ENCODE data around the gene ALDH1B1.
"Not testable (repeated sequence)": the region's sequence is repeated elsewhere in the genome, so short reads cannot be mapped to it uniquely, and the experiment has no call there.

ALDH1B1 gene

GRCh38 chr9:38375572-38375963 lies 16.9 kb upstream of the ALDH1B1 start:
- no peak for DNase-seq (ENCODE audit: low read depth, low spot score)
- no peaks in the 10 kb centered on the region for H3K9me3 ChIP-seq (ENCODE audit: control insufficient read depth, insufficient read depth, low read length)
- no peaks in the 10 kb centered on the region for H3K36me3 ChIP-seq (ENCODE audit: control insufficient read depth, insufficient read depth, low read length)
- WGBS (ENCODE audit: insufficient coverage, insufficient read length): no CpG with 5 or more reads among the region's 10 CpGs
- H3K4me1 ChIP-seq (ENCODE audit: control insufficient read depth, insufficient read depth, low read length): no peaks in the 10 kb centered on the region
- no peaks in the 10 kb centered on the region for H3K27me3 ChIP-seq (ENCODE audit: control insufficient read depth, insufficient read depth, low read length)
- H3K4me3 ChIP-seq (ENCODE audit: low read length): no peak overlapping the region
- no peak overlapping the region for H3K27ac ChIP-seq (ENCODE audit: low read length)

GRCh38 chr9:38376021-38376670 lies 16.4 kb upstream of the ALDH1B1 start:
- WGBS (ENCODE audit: insufficient coverage, insufficient read length): no CpG with 5 or more reads among the region's 9 CpGs

GRCh38 chr9:38377336-38378083 lies 15.0 kb upstream of the ALDH1B1 start:
- DNase-seq (ENCODE audit: low read depth, low spot score); H3K9me3 ChIP-seq (ENCODE audit: control insufficient read depth, insufficient read depth, low read length); H3K4me3 ChIP-seq (ENCODE audit: low read length); H3K27me3 ChIP-seq (ENCODE audit: control insufficient read depth, insufficient read depth, low read length); H3K36me3 ChIP-seq (ENCODE audit: control insufficient read depth, insufficient read depth, low read length); H3K4me1 ChIP-seq (ENCODE audit: control insufficient read depth, insufficient read depth, low read length); H3K27ac ChIP-seq (ENCODE audit: low read length): not testable (repeated sequence)
- WGBS (ENCODE audit: insufficient coverage, insufficient read length): no CpG with 5 or more reads among the region's 42 CpGs

More at GRCh38 chr9:38376021-38376670, 16.4 kb upstream of the ALDH1B1 start:
- no peak overlapping the region for H3K4me3 ChIP-seq (ENCODE audit: low read length)
- H3K27ac ChIP-seq (ENCODE audit: low read length): no peak overlapping the region
- H3K27me3 ChIP-seq (ENCODE audit: control insufficient read depth, insufficient read depth, low read length): no peaks in the 10 kb centered on the region
- H3K9me3 ChIP-seq (ENCODE audit: control insufficient read depth, insufficient read depth, low read length): no peaks in the 10 kb centered on the region
- H3K4me1 ChIP-seq (ENCODE audit: control insufficient read depth, insufficient read depth, low read length): no peaks in the 10 kb centered on the region
- H3K36me3 ChIP-seq (ENCODE audit: control insufficient read depth, insufficient read depth, low read length): no peaks in the 10 kb centered on the region
- no peak for DNase-seq (ENCODE audit: low read depth, low spot score)

- Histone ChIP-seq H3K36me3 (ENCODE audit: control insufficient read depth, insufficient read depth, low read length) (no peaks in the 10 kb centered on the region), H3K27ac (ENCODE audit: low read length) (no peak overlapping the region), H3K9me3 (ENCODE audit: control insufficient read depth, insufficient read depth, low read length) (no peaks in the 10 kb centered on the region), H3K4me3 (ENCODE audit: low read length) (no peak overlapping the region), H3K4me1 (ENCODE audit: control insufficient read depth, insufficient read depth, low read length) (0 out of 2 replicates have a peak, but pooled peaks cover 1% of the 10 kb centered on the region), H3K27me3 (ENCODE audit: control insufficient read depth, insufficient read depth, low read length) (no peaks in the 10 kb centered on the region)
- DNase-seq (ENCODE audit: low read depth, low spot score): no peak
- no CpG with 5 or more reads among the region's 6 CpGs for WGBS (ENCODE audit: insufficient coverage, insufficient read length)
These were observed 12.2 kb upstream of the ALDH1B1 start for GRCh38 chr9:38380230-38380871.

- no peaks in the 10 kb centered on the region for H3K36me3 ChIP-seq (ENCODE audit: control insufficient read depth, insufficient read depth, low read length)
- H3K9me3 ChIP-seq (ENCODE audit: control insufficient read depth, insufficient read depth, low read length): no peaks in the 10 kb centered on the region
- 0 out of 2 replicates have a peak, but pooled peaks cover 1% of the 10 kb centered on the region for H3K4me1 ChIP-seq (ENCODE audit: control insufficient read depth, insufficient read depth, low read length)
- no CpG with 5 or more reads among the region's 8 CpGs for WGBS (ENCODE audit: insufficient coverage, insufficient read length)
- no peak overlapping the region for H3K27ac ChIP-seq (ENCODE audit: low read length)
- no peaks in the 10 kb centered on the region for H3K27me3 ChIP-seq (ENCODE audit: control insufficient read depth, insufficient read depth, low read length)
- H3K4me3 ChIP-seq (ENCODE audit: low read length): no peak overlapping the region
- DNase-seq (ENCODE audit: low read depth, low spot score): no peak
These were observed 11.5 kb upstream of the ALDH1B1 start for GRCh38 chr9:38380872-38381534.

GRCh38 chr9:38382141-38382540 lies 10.4 kb upstream of the ALDH1B1 start:
- H3K4me1 ChIP-seq (ENCODE audit: control insufficient read depth, insufficient read depth, low read length): 0 out of 2 replicates have a peak, but pooled peaks cover 1% of the 10 kb centered on the region
- no peaks in the 10 kb centered on the region for H3K9me3 ChIP-seq (ENCODE audit: control insufficient read depth, insufficient read depth, low read length)
- no peak overlapping the region for H3K27ac ChIP-seq (ENCODE audit: low read length)
- H3K36me3 ChIP-seq (ENCODE audit: control insufficient read depth, insufficient read depth, low read length): no peaks in the 10 kb centered on the region
- DNase-seq (ENCODE audit: low read depth, low spot score): no peak
- WGBS (ENCODE audit: insufficient coverage, insufficient read length): no CpG with 5 or more reads among the region's 8 CpGs
- no peak overlapping the region for H3K4me3 ChIP-seq (ENCODE audit: low read length)
- H3K27me3 ChIP-seq (ENCODE audit: control insufficient read depth, insufficient read depth, low read length): no peaks in the 10 kb centered on the region

- no peak for DNase-seq (ENCODE audit: low read depth, low spot score)
- no peak overlapping the region for H3K4me3 ChIP-seq (ENCODE audit: low read length)
- H3K9me3 ChIP-seq (ENCODE audit: control insufficient read depth, insufficient read depth, low read length): no peaks in the 10 kb centered on the region
- no peaks in the 10 kb centered on the region for H3K27me3 ChIP-seq (ENCODE audit: control insufficient read depth, insufficient read depth, low read length)
- H3K36me3 ChIP-seq (ENCODE audit: control insufficient read depth, insufficient read depth, low read length): no peaks in the 10 kb centered on the region
- no peak overlapping the region for H3K27ac ChIP-seq (ENCODE audit: low read length)
- no CpG with 5 or more reads among the region's 3 CpGs for WGBS (ENCODE audit: insufficient coverage, insufficient read length)
- 0 out of 2 replicates have a peak, but pooled peaks cover 1% of the 10 kb centered on the region for H3K4me1 ChIP-seq (ENCODE audit: control insufficient read depth, insufficient read depth, low read length)
These were observed 7.3 kb upstream of the ALDH1B1 start for GRCh38 chr9:38384990-38385848.

GRCh38 chr9:38385896-38386295 lies 6.6 kb upstream of the ALDH1B1 start:
- no peaks in the 10 kb centered on the region for H3K9me3 ChIP-seq (ENCODE audit: control insufficient read depth, insufficient read depth, low read length)
- no peaks in the 10 kb centered on the region for H3K27me3 ChIP-seq (ENCODE audit: control insufficient read depth, insufficient read depth, low read length)
- no peak for DNase-seq (ENCODE audit: low read depth, low spot score)
- no peaks in the 10 kb centered on the region for H3K36me3 ChIP-seq (ENCODE audit: control insufficient read depth, insufficient read depth, low read length)
- WGBS (ENCODE audit: insufficient coverage, insufficient read length): no CpG with 5 or more reads among the region's 3 CpGs
- H3K4me3 ChIP-seq (ENCODE audit: low read length): no peak overlapping the region
- H3K4me1 ChIP-seq (ENCODE audit: control insufficient read depth, insufficient read depth, low read length): 0 out of 2 replicates have a peak, but pooled peaks cover 1% of the 10 kb centered on the region
- no peak overlapping the region for H3K27ac ChIP-seq (ENCODE audit: low read length)

GRCh38 chr9:38386319-38386895 lies 6.1 kb upstream of the ALDH1B1 start:
- Histone ChIP-seq H3K4me3 (ENCODE audit: low read length) (no peak overlapping the region), H3K27ac (ENCODE audit: low read length) (no peak overlapping the region), H3K36me3 (ENCODE audit: control insufficient read depth, insufficient read depth, low read length) (no peaks in the 10 kb centered on the region), H3K4me1 (ENCODE audit: control insufficient read depth, insufficient read depth, low read length) (0 out of 2 replicates have a peak, but pooled peaks cover under 1% of the 10 kb centered on the region), H3K9me3 (ENCODE audit: control insufficient read depth, insufficient read depth, low read length) (no peaks in the 10 kb centered on the region), H3K27me3 (ENCODE audit: control insufficient read depth, insufficient read depth, low read length) (no peaks in the 10 kb centered on the region)
- no peak for DNase-seq (ENCODE audit: low read depth, low spot score)
- WGBS (ENCODE audit: insufficient coverage, insufficient read length): no CpG with 5 or more reads among the region's 4 CpGs

Data from iPS DF 6.9 (cell line).